HG03575 (cell line): ENCODE measurements around the gene CCR5.

Source experiments
- ATAC-seq: cut with Tn5 transposase; IDR thresholded peaks from one replicate; pipeline ENCODE4 v1.9.1; 2021; ENCODE audit not compliant: unreplicated experiment, insufficient number of reproducible peaks, low FRiP score; ENCODE audit errors: extremely low read depth

The CCR5 gene

GRCh38 chr3:46356276-46356675, 14.5 kb upstream of the CCR5 start:
- ATAC-seq = no peak

DNA sequence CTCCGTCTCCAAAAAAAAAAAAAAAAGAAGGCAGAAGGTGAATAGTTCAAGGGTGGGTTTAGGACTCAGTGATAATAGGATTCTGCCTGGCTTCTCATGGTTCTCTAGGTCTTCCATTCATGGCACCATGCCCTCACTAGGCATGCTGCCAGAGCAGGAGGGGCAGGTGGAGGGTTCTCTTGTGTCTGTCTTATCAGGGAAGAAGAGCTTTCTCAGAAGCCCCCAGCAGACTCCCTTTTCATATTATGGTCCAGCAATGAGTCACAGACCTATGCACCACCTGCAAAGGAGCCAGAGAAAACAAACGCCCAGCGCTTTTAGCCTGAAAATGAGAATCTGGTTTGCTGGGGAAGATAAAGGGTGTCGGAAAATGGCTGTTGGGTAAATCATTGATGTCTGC, 13.8 kb upstream of the CCR5 start:
- ATAC-seq = no peak

DNA sequence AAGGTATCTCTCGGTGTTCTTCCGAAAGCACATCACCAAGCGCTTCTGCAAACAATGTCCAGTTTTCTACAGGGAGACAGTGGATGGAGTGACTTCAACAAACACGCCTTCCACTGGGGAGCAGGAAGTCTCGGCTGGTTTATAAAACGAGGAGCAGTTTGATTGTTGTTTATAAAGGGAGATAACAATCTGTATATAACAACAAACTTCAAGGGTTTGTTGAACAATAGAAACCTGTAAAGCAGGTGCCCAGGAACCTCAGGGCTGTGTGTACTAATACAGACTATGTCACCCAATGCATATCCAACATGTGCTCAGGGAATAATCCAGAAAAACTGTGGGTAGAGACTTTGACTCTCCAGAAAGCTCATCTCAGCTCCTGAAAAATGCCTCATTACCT, 12.3 kb upstream of the CCR5 start:
- no peak for ATAC-seq

DNA sequence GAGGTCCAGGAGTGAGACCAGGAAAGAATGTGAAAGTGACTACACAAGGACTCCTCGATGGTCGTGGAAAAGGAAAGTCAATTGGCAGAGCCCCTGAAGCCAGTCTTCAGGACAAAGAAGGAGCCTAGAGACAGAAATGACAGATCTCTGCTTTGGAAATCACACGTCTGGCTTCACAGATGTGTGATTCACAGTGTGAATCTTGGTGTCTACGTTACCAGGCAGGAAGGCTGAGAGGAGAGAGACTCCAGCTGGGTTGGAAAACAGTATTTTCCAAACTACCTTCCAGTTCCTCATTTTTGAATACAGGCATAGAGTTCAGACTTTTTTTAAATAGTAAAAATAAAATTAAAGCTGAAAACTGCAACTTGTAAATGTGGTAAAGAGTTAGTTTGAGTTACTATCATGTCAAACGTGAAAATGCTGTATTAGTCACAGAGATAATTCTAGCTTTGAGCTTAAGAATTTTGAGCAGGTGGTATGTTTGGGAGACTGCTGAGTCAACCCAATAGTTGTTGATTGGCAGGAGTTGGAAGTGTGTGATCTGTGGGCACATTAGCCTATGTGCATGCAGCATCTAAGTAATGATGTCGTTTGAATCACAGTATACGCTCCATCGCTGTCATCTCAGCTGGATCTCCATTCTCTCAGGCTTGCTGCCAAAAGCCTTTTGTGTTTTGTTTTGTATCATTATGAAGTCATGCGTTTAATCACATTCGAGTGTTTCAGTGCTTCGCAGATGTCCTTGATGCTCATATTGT, 10.8 kb upstream of the CCR5 start:
- no peak for ATAC-seq

DNA sequence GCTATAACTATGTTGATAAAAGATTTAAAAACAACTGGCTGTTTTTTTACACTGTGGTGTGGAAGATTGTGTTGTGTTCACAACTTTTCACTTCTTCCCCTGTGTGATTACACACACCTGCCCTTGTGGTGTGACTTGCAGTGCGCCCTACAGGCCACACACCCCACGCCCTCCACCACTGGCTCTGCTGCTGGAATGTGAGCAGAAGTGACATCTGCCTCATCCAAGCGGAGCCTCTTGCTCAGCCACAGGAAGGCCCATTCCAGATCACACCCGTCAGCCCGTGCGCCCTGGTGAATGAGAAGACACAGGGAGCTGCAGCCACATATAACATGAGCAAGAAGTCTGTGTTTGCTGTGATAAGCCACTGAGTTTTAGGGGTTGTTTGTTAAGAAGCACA, 9.8 kb upstream of the CCR5 start:
- no peak for ATAC-seq

- ATAC-seq = no peak
These were observed 9.1 kb upstream of the CCR5 start for GRCh38 chr3:46361408-46362283.

- ATAC-seq = no peak
These were observed 5.7 kb upstream of the CCR5 start for GRCh38 chr3:46365041-46365440.

GRCh38 chr3:46365737-46366524, 4.8 kb upstream of the CCR5 start:
- no peak for ATAC-seq

- no peak for ATAC-seq
These were observed 2.9 kb upstream of the CCR5 start for GRCh38 chr3:46367811-46368210.

DNA sequence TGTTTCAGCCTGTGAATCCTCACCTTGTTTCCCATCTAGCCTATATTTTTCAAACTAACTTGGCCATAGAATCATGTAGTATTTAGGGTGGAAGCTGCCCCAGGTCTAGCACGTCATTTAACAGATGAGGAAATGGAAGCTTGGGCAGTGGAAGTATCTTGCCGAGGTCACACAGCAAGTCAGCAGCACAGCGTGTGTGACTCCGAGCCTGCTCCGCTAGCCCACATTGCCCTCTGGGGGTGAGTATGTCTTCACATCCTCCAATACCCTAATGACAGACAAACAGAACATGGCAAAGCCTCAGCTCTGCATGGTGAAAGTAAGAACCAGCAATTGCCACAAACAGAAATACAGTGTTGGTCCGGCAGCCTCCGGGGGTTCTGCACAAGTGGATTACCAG, 2.2 kb upstream of the CCR5 start:
- ATAC-seq = no peak

DNA sequence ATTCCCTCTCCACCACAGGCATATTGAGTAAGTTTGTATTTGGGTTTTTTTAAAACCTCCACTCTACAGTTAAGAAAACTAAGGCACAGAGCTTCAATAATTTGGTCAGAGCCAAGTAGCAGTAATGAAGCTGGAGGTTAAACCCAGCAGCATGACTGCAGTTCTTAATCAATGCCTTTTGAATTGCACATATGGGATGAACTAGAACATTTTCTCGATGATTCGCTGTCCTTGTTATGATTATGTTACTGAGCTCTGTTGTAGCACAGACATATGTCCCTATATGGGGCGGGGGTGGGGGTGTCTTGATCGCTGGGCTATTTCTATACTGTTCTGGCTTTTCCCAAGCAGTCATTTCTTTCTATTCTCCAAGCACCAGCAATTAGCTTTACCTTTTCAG, 1.6 kb upstream of the CCR5 start:
- ATAC-seq = no peak

- no peak for ATAC-seq
These were observed 1.0 kb upstream of the CCR5 start for GRCh38 chr3:46369675-46370132.

- no peak for ATAC-seq
These were observed 984 bp downstream of the CCR5 start for GRCh38 chr3:46371519-46372340.

DNA sequence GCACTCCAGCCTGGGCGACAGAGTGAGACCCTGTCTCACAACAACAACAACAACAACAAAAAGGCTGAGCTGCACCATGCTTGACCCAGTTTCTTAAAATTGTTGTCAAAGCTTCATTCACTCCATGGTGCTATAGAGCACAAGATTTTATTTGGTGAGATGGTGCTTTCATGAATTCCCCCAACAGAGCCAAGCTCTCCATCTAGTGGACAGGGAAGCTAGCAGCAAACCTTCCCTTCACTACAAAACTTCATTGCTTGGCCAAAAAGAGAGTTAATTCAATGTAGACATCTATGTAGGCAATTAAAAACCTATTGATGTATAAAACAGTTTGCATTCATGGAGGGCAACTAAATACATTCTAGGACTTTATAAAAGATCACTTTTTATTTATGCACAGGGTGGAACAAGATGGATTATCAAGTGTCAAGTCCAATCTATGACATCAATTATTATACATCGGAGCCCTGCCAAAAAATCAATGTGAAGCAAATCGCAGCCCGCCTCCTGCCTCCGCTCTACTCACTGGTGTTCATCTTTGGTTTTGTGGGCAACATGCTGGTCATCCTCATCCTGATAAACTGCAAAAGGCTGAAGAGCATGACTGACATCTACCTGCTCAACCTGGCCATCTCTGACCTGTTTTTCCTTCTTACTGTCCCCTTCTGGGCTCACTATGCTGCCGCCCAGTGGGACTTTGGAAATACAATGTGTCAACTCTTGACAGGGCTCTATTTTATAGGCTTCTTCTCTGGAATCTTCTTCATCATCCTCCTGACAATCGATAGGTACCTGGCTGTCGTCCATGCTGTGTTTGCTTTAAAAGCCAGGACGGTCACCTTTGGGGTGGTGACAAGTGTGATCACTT, 2.0 kb downstream of the CCR5 start:
- ATAC-seq = no peak

DNA sequence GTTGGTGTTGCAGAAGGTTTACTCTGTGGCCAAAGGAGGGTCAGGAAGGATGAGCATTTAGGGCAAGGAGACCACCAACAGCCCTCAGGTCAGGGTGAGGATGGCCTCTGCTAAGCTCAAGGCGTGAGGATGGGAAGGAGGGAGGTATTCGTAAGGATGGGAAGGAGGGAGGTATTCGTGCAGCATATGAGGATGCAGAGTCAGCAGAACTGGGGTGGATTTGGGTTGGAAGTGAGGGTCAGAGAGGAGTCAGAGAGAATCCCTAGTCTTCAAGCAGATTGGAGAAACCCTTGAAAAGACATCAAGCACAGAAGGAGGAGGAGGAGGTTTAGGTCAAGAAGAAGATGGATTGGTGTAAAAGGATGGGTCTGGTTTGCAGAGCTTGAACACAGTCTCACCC, 4.0 kb downstream of the CCR5 start:
- no peak for ATAC-seq

DNA sequence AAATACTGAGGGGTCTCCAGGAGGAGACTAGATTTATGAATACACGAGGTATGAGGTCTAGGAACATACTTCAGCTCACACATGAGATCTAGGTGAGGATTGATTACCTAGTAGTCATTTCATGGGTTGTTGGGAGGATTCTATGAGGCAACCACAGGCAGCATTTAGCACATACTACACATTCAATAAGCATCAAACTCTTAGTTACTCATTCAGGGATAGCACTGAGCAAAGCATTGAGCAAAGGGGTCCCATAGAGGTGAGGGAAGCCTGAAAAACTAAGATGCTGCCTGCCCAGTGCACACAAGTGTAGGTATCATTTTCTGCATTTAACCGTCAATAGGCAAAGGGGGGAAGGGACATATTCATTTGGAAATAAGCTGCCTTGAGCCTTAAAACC, 4.5 kb downstream of the CCR5 start:
- no peak for ATAC-seq

- no peak for ATAC-seq
These were observed 5.1 kb downstream of the CCR5 start for GRCh38 chr3:46375814-46376213.

DNA sequence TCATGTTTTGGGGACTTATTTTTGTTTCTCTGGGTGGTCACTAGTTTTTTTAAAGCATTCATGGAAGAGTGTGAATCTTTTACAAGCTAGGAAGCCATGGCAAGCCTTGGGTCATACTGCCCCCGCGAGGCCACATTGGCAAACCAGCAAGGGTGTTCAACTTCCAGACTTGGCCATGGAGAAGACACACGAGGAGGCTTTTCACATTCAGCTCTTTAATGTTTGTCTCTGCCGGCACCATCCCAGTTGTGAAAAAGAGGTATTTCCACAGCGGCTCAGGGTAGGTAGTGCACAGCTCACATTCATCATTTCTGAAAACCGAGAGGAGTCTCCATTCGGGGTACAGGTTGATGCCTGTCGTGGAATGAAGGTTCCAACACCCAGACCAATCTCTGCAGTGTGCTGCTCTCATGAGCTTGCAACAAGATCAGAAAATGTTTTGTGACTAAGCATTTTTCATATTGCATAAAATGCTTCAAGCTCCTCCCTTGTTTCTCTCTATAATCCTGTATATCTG, 7.7 kb downstream of the CCR5 start:
- ATAC-seq = no peak
